ENCODE measurements around the gene REG3A. TPM values are rescaled to one million over a fixed set of nuclear protein-coding genes. Genes with fewer than 3 reads are reported as not detected.
A peak's percentile ranks its signal among the peaks of the same experiment; 100 is the strongest.

REG3A gene
- total and polyA plus RNA-seq, 5 experiments from 2014 or later, result not detected

- Mint-ChIP-seq H3K27ac (no peak overlapping the region), H3K9me3 (peaks cover 0 to 40% (median 8%) of the 10 kb centered on the region in 9 donors), H3K27me3 (peaks cover 0 to 8% (median 4%) of the 10 kb centered on the region in 5 donors), H3K36me3 (peaks cover 0 to 4% (median 0%) of the 10 kb centered on the region in 3 donors), H3K4me3 (no peak overlapping the region), H3K4me1 (no peaks in the 10 kb centered on the region)
- POLR2A ChIA-PET, result no interaction called here
- no peak for DNase-seq
- ATAC-seq, result no peak
These were observed 3.6 kb downstream of the REG3A start for GRCh38 chr2:79155826-79156476.

GRCh38 chr2:79139423-79139822 is 20.1 kb downstream of the REG3A start:
- no peaks in the 10 kb centered on the region for H3K36me3 Mint-ChIP-seq
- H3K4me1 Mint-ChIP-seq, result no peaks in the 10 kb centered on the region
- H3K27me3 Mint-ChIP-seq, result peaks cover 0 to 4% (median 0%) of the 10 kb centered on the region in 5 donors

GRCh38 chr2:79138385-79138784 is 21.2 kb downstream of the REG3A start:
- POLR2A ChIA-PET, result no interaction called here
- Mint-ChIP-seq H3K27me3 (peaks cover 0 to 4% (median 0%) of the 10 kb centered on the region in 5 donors), H3K4me1 (no peaks in the 10 kb centered on the region), H3K9me3 (peaks cover 0 to 23% (median 0%) of the 10 kb centered on the region in 9 donors), H3K36me3 (no peaks in the 10 kb centered on the region), H3K27ac (no peak overlapping the region), H3K4me3 (no peak overlapping the region)
- DNase-seq (no peak), ATAC-seq (no peak)

More at GRCh38 chr2:79139423-79139822, 20.1 kb downstream of the REG3A start:
- DNase-seq, result no peak
- H3K27ac Mint-ChIP-seq, result no peak overlapping the region
- peaks cover 0 to 23% (median 3%) of the 10 kb centered on the region in 9 donors for H3K9me3 Mint-ChIP-seq
- no peak overlapping the region for H3K4me3 Mint-ChIP-seq
- ATAC-seq, result no peak
- POLR2A ChIA-PET, result no interaction called here

GRCh38 chr2:79131687-79132086 is 27.9 kb downstream of the REG3A start:
- no peak for ATAC-seq
- Mint-ChIP-seq H3K4me1 (no peaks in the 10 kb centered on the region), H3K4me3 (no peak overlapping the region), H3K27ac (no peak overlapping the region), H3K27me3 (no peaks in the 10 kb centered on the region), H3K36me3 (no peaks in the 10 kb centered on the region), H3K9me3 (peaks cover 0 to 10% (median 4%) of the 10 kb centered on the region in 9 donors)
- POLR2A ChIA-PET, result no interaction called here
- DNase-seq, result no peak

GRCh38 chr2:79129804-79130203 is 29.7 kb downstream of the REG3A start:
- no peak overlapping the region for H3K4me3 Mint-ChIP-seq
- no peaks in the 10 kb centered on the region for H3K4me1 Mint-ChIP-seq
- no peaks in the 10 kb centered on the region for H3K36me3 Mint-ChIP-seq
- DNase-seq, result no peak
- POLR2A ChIA-PET, result no interaction called here
- H3K27ac Mint-ChIP-seq, result no peak overlapping the region
- no peak for ATAC-seq
- H3K9me3 Mint-ChIP-seq, result peaks cover 0 to 9% (median 3%) of the 10 kb centered on the region in 9 donors
- H3K27me3 Mint-ChIP-seq, result no peaks in the 10 kb centered on the region

GRCh38 chr2:79129260-79129659 is 30.3 kb downstream of the REG3A start:
- H3K9me3 Mint-ChIP-seq, result peaks cover 0 to 14% (median 3%) of the 10 kb centered on the region in 9 donors
- H3K27me3 Mint-ChIP-seq, result no peaks in the 10 kb centered on the region

GRCh38 chr2:79128406-79128805 is 31.1 kb downstream of the REG3A start:
- H3K27ac Mint-ChIP-seq, result no peak overlapping the region
- H3K36me3 Mint-ChIP-seq, result no peaks in the 10 kb centered on the region
- no peak overlapping the region for H3K4me3 Mint-ChIP-seq
- DNase-seq, result no peak
- H3K27me3 Mint-ChIP-seq, result no peaks in the 10 kb centered on the region
- H3K9me3 Mint-ChIP-seq, result peaks cover 0 to 19% (median 4%) of the 10 kb centered on the region in 9 donors
- POLR2A ChIA-PET, result no interaction called here
- ATAC-seq, result no peak
- H3K4me1 Mint-ChIP-seq, result no peaks in the 10 kb centered on the region

More at GRCh38 chr2:79129260-79129659, 30.3 kb downstream of the REG3A start:
- Mint-ChIP-seq H3K4me1 (no peaks in the 10 kb centered on the region), H3K4me3 (no peak overlapping the region), H3K36me3 (no peaks in the 10 kb centered on the region), H3K27ac (no peak overlapping the region)
- POLR2A ChIA-PET, result no interaction called here
- ATAC-seq (no peak), DNase-seq (no peak)

GRCh38 chr2:79125721-79125985 is 33.9 kb downstream of the REG3A start:
- Mint-ChIP-seq H3K4me3 (no peak overlapping the region), H3K27ac (no peak overlapping the region), H3K9me3 (peaks cover 0 to 14% (median 6%) of the 10 kb centered on the region in 9 donors), H3K36me3 (no peaks in the 10 kb centered on the region), H3K4me1 (no peaks in the 10 kb centered on the region), H3K27me3 (no peaks in the 10 kb centered on the region)
- no peak for DNase-seq
- POLR2A ChIA-PET, result no interaction called here
- no peak for ATAC-seq

GRCh38 chr2:79124907-79125720 is 34.4 kb downstream of the REG3A start:
- peaks cover 0 to 14% (median 6%) of the 10 kb centered on the region in 9 donors for H3K9me3 Mint-ChIP-seq
- no peaks in the 10 kb centered on the region for H3K27me3 Mint-ChIP-seq
- ATAC-seq, result no peak
- H3K4me1 Mint-ChIP-seq, result no peaks in the 10 kb centered on the region
- DNase-seq, result no peak
- no peak overlapping the region for H3K27ac Mint-ChIP-seq
- no peak overlapping the region for H3K4me3 Mint-ChIP-seq
- H3K36me3 Mint-ChIP-seq, result no peaks in the 10 kb centered on the region
- POLR2A ChIA-PET, result no interaction called here

GRCh38 chr2:79122676-79123075 is 36.9 kb downstream of the REG3A start:
- Mint-ChIP-seq H3K27ac (peak overlapping the region in 1 of 10 donors; percentile 18), H3K27me3 (no peaks in the 10 kb centered on the region), H3K4me3 (no peak overlapping the region), H3K4me1 (no peaks in the 10 kb centered on the region), H3K9me3 (peaks cover 0 to 14% (median 7%) of the 10 kb centered on the region in 9 donors), H3K36me3 (no peaks in the 10 kb centered on the region)
- ATAC-seq, result no peak
- POLR2A ChIA-PET, result no interaction called here
- no peak for DNase-seq

GRCh38 chr2:79120194-79120713 is 39.3 kb downstream of the REG3A start, which contains the start of gene REG1A:
Gene REG1A, plus strand, starts transcription at chr2:79120488. Its CDS starts 374 bp downstream, at chr2:79120862.
- H3K36me3 Mint-ChIP-seq, result no peaks in the 10 kb centered on the region
- ATAC-seq, result no peak
- no peak within 1 kb of the TSS for H3K4me3 Mint-ChIP-seq
- no peaks in the 10 kb centered on the region for H3K27me3 Mint-ChIP-seq
- POLR2A ChIA-PET, result no interaction called here
- H3K9me3 Mint-ChIP-seq, result peaks cover 2 to 21% (median 9%) of the 10 kb centered on the region in 9 donors
- no peak for DNase-seq
- H3K27ac Mint-ChIP-seq, result no peak within 1 kb of the TSS
- H3K4me1 Mint-ChIP-seq, result no peaks in the 10 kb centered on the region

GRCh38 chr2:79116997-79117928 is 42.3 kb downstream of the REG3A start:
- Mint-ChIP-seq H3K9me3 (peaks cover 2 to 22% (median 10%) of the 10 kb centered on the region in 9 donors), H3K36me3 (no peaks in the 10 kb centered on the region), H3K4me3 (no peak overlapping the region), H3K4me1 (no peaks in the 10 kb centered on the region), H3K27me3 (no peaks in the 10 kb centered on the region), H3K27ac (no peak overlapping the region)
- ATAC-seq (no peak), DNase-seq (no peak)
- POLR2A ChIA-PET, result no interaction called here
